HUDEP-2 (cell line): Measurements from ENCODE around the gene ECPAS.
A peak's percentile ranks its signal among the peaks of the same experiment; 100 is the strongest.
"Not testable (repeated sequence)": the region's sequence is repeated elsewhere in the genome, so short reads cannot be mapped to it uniquely, and the experiment has no call there.

Source experiments
- DNase-seq, 76 experiments: peaks; one replicate each; lab custom pipeline; 2025; ENCODE audit not compliant: unreplicated experiment in 76 of 76; lab: John Stamatoyannopoulos, UW

Gene ECPAS

DNA sequence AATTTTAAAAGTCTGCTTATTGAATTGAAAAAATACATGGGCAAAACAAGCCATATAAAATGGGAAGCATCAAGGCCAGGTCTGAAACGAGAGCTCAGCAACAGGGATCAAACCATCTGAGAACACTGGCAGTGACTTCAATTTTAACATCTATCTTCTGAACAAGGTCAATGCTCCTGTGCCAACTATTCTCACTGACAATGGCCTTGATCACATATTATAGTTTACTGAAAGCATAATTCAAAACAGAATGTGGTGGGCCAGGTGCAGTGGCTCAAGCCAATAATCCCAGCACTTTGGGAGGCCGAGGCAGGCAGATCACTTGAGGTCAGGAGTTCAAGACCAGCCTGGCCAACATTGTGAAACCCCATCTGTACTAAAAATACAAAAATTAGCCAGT lies 9.0 kb downstream of the ECPAS start:
- DNase-seq: no peak

DNA sequence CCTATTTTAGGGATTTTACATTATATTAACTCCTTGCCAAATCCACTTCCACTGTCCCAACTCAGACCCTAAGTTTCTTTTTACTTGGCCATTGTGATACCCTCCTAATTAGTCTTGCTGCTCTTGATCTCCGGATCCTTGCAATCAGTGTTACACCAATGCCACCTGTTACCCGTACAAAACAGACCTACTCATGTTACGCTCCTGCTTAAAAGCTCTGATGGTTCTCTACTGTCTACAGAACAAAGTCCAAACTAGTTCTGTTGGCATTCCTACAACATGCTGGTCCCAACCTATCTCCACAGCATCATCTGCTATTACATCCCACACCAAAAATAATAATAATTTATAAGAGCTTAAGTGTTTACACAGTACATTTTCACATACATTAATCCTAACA lies 9.8 kb downstream of the ECPAS start:
- no peak for DNase-seq

DNA sequence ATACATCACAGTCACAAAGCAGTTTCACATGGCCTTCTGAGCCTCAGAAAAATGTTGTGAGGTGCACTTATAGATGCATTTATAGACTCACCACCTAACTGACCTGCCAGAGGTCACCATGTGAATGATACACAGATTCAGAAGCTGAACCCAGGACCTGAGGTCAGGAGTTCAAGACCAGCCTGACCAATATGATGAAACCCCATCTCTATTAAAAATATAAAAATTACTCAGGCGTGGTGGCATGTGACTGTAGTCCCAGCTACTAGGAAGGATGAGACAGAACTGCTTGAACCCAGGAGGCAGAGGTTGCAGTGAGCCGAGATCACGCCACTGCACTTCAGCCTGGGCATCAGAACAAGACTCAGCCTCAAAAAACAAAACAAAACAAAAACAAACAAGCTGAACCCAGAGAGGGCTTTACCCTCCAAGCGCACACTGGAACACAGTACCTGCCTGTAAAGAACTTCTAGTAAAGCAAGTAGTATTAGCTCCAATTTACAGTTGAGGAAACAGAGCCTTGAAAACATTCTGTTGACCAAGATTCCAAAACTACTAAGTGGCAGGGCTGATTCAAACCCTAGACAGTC lies 16.3 kb downstream of the ECPAS start:
- DNase-seq: no peak

DNA sequence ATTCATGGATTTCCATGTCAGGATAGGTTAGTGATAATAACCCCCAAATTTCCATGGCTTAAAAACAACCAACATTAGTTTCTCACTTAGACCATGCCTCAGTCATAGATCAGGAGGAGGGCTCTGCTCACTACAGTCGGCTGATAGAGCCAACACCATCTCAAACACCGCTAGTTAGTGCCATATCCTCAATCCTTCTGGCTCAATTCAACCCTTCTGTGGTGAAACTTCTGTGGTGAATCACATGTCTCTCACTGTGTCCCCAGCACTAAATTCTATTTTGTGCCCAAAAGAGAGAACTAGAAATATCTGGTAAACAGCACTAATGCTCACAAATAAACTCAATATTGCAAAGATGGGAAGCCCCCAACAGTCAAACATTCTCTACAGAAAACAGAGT lies 21.1 kb downstream of the ECPAS start:
- no peak for DNase-seq

DNA sequence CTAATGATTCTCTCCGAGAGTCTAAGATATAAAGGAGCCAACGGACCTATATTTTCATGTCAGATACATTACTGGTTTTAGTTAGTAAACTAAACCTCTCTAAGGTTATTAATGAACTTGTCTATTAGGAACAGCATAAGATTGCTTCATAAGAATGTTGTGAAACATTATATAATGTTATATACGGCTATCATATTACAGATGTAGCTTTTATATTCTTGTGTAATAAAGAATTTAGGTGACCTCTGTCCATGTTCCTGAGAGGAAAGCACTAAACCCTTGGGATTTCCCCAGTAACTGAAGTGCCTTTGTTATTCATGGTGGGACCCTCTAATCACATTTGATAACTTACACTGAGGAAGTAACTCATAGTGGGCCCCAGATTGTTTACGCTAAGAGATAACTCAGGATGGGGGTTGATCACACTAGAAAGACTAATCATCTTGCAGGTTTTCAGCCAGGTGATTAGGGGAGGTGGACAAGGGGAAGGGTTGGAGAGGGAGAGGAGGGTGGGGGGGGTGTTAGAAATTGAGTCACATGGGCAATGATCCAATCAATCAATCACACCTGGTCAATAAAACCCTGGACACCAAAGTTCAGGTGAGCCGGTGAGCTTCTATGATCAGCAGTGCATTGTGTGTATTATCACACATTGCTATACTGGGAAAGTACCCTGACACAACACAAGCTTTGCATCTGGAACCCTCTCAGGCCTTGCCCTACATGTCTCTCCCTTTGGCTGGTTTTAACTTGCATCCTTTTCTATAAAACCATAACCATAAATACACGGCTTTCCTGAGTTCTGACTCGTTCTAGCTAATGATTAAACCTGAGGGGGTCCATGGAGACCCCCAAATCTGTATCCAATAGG lies 25.8 kb downstream of the ECPAS start:
- no peak for DNase-seq

DNA sequence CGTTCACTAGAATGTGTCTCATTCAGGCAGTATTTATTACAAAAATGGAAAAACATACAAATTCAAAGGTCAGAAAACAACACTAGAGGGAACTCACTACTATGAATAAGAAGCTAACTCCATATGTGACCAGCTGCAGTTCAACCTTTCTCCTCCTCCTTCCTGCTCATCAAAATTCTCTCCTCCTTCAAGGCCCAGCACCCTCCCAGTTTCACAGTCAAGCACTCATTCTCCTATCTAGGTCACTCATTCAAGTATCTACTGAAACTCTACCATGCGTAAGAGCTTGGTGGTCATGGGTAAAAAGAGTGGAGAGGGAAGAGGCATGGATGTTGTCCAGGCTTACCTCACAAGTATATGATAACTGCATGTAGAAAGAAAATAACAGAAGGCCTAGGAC lies 27.7 kb downstream of the ECPAS start:
- DNase-seq: no peak

DNA sequence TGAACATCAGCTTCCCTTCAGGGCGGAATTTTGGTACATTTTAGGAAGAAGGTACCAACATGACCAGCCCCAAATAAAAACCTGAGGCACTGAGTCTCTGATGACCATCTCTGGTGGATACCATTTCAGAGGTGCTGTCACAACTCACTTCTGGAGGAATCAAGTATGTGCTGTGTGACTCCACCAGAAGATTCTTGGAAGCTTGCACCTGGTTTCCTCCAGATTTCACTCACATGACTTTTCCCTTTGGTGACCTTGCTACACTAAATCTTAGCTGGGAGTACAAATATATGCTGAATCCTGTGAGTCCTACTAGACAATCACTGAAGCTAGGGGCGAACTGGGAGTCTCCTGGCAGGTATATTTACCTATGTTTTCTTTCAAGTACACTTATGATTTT lies 28.5 kb downstream of the ECPAS start:
- no peak for DNase-seq

DNA sequence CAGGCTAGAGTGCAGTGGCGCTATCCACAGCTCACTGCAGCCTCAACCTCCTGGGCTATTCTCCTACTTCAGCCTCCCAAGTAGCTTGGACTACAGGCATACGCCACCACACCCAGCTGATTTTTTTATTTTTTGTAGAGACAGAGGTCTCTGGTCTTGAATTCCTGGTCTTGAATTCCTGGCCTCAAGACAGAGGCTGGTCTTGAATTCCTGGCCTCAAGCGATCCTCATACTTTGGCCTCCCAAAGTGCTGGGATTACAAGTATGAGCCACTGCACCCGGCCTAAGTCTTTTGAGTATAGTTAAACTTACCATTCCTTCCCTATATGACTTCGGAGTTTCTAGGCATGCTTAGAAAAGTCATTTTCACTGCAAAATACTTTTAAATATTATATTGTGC lies 29.4 kb downstream of the ECPAS start:
- DNase-seq: no peak

DNA sequence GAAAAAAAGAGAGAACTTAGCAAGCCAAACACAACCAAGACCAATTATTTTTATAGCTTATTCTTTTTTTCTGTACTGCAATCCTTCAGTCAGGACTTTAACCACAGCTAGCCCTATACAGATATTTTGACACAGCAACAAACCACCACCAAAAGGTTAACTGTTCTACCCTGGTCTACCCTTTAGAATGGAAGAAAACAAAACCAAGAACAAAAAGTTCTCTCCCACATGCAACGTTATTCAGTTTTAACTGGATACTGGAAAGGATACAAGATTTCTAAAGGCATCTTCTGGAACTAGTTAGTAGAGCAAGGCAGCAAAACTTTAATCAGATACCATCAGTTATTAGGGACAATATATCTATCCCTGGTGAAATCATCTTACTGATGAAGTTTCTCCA lies 32.6 kb downstream of the ECPAS start:
- DNase-seq: no peak

DNA sequence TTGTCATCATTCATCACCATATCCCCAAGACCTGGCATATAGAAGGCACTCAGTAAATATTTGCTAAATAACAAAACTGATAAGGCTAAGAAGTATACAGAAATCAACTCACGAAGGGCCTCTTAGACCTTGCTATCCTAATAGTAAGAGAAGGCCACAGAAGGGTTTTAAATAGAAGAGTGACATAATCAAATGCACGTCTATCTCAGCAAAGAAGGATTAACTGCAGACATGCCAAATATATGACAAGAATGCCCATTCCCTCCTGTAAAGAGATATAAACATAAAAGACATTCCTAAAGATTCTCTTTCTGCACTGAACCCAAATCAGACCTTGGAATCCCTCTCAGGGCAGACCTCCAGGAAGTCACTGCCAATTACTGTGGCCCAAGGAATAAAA lies 34.1 kb downstream of the ECPAS start:
- no peak for DNase-seq

DNA sequence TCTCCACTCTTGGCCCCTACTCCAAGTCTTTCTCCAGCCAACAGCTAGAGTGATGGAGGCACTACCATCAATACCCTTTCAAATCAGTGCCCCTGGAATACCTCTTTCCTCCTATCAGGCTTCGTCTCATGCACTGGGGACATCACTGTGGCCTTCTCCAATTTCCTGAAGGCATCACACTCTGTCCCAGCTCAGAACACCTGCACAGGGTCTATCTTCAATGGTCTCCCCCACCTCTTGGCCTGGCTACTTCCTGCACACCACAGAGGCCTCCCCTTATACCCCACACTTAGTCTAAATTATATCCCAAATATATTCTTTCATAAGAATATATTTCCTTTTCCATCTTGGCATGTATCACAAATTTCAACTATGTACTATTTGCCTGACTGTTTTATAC lies 34.5 kb downstream of the ECPAS start:
- DNase-seq: no peak

DNA sequence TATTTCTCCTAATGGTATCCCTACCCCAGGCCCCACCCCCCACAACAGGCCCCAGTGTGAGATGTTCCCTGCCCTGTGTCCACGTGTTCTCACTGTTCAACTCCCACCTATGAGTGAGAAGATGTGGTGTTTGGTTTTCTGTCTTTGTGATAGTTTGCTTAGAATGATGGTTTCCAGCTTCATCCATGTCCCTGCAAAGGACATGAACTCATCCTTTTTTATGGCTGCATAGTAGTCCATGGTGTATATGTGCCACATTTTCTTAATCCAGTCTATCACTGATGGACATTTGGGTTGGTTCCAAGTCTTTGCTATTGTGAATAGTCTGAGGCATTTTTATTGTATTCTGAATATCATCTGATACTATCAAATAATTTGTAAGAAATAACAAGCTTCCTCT lies 38.4 kb downstream of the ECPAS start:
- not testable (repeated sequence) for DNase-seq

DNA sequence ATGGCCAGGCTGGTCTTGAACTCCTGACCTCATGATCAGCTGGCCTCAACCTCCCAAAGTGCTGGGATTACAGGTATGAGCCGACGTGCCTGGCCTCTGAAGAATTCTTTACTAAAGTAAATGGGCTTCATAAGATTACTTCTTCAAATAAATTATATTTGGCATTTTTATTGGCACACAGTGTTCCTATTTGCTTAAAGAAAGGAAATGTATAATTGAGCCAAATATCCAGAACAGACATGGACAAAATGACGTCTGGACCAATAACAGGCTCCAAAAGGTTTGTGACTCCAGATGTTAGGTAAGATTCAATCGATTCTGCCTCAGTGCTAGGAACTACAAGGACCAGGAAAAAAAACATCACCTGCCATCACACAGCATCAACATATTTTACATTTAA lies 40.7 kb downstream of the ECPAS start:
- no peak for DNase-seq

DNA sequence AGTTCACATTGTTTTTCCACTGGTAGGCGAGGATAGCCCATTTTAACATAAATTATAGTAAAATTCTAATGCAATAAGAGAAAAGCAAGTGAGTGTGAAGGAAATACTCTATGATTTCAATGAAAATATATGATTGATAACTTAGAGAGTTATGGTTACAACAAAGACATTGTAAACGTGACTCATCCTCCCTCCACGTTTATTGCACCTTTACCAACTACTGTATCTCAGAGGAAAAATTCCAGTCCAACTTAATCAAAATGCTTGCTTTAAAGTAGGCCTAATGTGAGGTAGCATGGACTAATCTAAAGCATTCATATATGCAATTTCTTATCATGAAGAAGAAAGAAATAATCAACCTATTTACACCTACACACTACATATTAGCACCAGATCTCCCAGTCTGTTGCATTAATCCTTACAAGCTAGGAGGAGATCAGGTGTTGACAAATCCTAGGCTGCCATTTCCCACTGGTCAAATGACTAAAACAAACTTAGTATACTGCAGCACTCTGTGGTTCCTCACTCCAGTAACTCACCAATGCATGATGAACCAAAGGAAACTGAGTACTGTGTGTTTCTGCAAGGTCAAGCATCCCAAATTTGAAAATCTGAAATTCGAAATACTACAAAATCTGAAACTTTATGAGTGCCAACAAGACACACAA lies 41.7 kb downstream of the ECPAS start:
- no peak for DNase-seq

DNA sequence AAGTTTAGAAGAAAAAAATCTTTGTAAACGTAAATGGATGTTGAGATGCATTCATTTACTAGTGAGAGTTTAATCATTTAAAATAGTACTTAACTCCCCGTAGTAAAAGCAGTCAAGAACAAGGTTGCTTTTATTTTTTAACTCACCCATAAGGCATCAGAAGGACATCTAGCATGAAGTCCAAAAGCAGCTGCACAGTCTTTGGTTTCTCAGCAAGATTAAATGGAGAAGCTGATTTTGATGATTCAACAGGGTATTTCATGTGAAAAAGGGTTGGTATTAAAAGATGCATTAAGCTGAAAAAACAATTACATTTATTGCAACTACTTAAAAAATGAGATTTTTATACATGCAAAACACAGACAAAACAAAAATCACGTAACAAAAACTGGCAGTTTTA lies 44.0 kb downstream of the ECPAS start:
- no peak for DNase-seq

DNA sequence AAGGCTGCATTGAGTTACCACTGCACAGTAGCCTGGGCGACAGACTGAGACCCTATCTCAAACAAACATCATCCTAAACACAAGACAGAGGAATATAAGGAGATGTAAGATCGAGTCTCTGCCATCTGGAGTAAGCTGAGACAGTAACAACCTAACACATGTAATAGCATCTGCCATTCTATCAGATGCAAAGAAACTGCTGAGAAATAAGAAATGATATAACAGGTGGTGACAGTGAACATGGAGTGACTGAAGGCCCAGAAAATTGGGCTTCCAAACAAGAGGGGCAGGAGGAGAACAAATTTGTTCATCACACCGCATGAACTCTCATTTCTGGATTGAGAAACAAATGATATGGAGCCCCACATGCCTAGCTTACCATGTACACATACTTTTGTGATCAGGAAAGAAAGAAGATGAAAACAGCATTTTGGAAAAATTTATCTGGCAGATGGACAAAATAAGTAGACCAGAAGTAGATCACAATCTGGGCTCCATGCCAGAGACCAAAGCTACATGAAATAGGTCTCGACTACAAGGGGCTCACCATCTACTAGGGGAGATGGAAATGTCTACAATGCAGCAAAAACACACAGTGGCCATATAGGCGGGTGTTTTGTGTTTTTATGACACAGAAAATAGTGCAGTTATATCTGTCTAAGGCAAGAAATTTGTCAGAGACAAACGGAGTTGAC lies 45.5 kb downstream of the ECPAS start:
- no peak for DNase-seq

DNA sequence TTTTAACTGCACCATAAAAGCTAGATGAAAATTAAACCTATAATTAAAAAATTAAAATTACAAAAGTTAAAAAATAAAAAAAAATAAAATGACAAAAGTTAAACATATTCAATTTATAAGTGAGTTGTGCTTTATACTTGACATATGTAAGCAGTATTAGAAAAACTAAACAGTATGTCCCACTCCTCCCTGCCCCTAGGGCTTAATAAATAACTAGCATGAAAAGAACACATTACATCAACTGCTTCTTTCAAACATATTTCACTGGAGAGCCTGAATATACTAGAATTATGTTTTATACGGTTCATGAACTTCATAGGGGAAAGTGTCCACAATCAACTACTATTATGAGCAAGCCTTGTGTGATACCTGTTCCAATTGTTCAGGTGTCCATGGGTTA lies 47.6 kb downstream of the ECPAS start:
- DNase-seq: no peak

DNA sequence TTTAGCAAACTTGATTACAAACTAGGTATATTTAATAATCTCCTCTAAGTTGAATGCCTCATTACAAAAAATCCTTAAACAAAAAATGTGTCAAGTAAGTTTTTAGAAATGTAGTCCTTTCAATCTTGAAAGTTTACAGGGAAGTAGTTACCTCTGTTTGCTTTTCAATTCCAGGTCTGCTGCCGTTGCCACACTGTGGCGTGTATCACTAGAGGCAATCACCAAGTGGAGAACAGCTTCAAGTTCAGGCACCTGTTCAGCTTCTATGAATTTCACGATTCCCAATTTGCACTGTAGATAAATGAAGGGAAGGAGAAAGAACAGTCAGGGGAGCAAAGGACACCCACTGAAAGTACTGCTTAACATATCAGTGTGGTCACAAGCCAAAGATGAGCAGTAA lies 51.1 kb downstream of the ECPAS start:
- no peak for DNase-seq

DNA sequence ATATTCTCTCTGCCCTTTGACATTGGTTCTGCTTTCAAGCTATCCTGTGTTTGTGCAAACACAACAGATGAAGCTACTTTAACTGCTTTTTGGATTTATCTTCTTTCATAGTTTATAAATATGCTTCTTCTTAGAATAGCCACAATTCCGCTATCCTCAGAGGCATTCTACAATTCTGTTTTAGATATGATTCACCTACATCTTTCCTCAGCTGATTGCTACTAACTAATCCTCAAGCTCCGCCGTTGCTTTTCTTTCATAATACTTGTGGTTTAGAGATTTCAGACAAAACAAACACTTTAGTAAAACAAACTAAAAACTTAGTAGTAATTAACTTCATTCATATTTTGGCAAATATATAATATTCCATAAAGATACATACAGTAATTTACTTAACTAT lies 52.5 kb downstream of the ECPAS start:
- DNase-seq: no peak

DNA sequence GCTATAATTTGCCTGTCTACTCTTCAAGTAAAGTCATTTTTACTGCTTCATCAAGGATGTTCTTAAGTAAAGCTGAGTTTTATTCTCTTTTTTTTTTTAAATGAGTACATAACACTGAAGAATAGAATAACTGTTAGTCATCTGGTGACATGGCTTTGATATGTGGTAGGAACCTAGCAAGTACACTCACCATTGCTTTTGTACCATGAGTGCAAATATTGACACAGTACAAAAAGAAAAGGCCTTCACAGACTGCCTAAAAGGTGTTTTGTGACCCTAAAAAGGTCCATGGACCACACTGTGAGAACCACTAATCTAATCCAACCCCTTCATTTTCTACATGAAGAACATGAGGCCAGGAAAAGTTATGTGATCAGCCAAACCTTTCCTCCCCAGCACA lies 55.0 kb downstream of the ECPAS start:
- no peak for DNase-seq

DNA sequence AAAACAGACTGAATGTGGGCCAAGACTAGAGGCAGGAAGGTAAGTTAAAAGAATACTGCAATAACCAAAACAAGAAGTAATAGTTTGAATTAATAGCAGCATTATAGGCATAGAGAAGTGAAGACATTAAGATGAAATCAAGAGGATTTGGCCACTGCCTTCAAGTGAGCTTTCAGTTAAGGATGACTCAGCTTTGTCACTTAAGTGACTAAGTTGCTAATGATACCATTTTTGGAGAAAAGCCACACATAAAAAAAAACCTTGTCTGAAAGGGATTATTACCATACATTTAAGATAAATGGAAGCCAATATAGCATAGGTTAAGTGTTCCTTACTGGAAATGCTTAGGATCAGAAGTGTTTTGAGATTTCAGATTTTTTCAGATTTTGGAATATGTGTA lies 57.0 kb downstream of the ECPAS start:
- peak in 24 of 76 experiments; percentile 1 to 57 (median 22) for DNase-seq
